T-helper 1 cell (primary cell): ENCODE results near the gene DMRTC2.

Source experiments
- DNase-seq, 5 donors: peaks; one replicate each; pipeline ENCODE4 v3.0.0-alpha.2; 2012 to 2020

DMRTC2 gene

DNA sequence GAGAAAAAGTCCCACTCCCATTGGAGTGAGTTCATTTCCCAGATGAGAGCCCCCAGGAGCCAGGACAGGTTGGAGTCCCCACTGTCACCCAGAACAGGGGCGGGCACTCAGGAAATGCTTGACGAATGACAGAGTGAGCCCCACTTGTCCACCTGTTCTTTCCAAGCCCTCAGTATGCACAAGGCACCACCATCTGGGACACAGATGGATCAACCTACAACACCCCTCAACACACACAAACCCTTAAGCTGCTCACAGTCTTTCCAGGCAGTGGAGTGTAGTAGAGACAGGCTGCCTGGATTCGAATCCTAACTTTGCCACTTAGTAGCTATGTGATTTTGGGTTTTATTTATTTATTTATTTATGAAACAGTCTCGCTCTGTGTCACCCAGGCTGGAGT is 46.1 kb downstream of the DMRTC2 start:
- no peak for DNase-seq

GRCh38 chr19:41892173-41892902 is 47.5 kb downstream of the DMRTC2 start:
- DNase-seq: no peak

GRCh38 chr19:41893899-41894298 is 49.1 kb downstream of the DMRTC2 start:
- peak in 1 of 5 donors; percentile 38 for DNase-seq

GRCh38 chr19:41894350-41894749 is 49.5 kb downstream of the DMRTC2 start:
- DNase-seq: no peak

GRCh38 chr19:41895745-41896580 is 51.1 kb downstream of the DMRTC2 start:
- DNase-seq: no peak

DNA sequence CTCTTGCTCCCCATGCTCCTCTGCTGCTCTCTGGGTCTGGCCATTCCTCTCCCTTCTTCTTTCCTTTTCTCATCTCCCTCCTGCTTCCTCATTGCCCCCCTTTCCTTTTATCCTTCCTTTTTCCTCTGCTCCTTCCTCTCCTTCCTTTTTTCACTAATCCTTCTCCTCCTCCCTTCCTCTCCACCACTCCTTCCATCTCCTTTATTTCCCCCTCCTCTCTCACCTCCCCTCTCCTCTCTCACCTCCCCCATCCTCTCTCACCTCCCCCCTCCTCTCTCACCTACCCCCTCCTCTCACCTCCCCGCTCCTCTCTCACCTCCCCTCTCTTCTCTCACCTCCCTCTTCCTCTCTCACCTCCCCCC is 51.7 kb downstream of the DMRTC2 start:
- no peak for DNase-seq

- DNase-seq: no peak
Measured at GRCh38 chr19:41897181-41897580, 52.3 kb downstream of the DMRTC2 start.

- no peak for DNase-seq
Measured at GRCh38 chr19:41897820-41898219, 53.0 kb downstream of the DMRTC2 start.

DNA sequence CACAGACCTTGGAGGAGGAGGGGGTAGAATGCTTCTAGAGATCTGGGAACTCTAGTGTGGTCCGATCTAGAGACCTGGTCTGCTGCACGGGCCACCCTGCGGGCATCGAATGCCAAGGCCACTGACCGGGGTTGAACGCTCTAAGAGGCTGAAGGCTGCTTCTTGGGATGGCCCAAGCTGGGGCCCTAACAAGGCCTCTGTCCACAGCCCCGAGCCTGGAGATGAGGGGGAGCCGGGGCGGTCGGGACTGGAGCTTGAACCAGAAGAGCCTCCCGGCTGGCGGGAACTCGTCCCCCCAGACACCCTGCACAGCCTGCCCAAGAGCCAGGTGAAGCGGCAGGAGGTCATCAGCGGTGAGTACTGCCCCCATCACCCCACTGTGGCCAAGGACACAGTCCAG is 53.4 kb downstream of the DMRTC2 start:
- no peak for DNase-seq
